H1 (cell line): ENCODE data around the gene CARM1. TPM values are rescaled to one million over a fixed set of nuclear protein-coding genes. Genes with fewer than 3 reads are reported as not detected.

ENCODE experiments used
- CTCF ChIA-PET: fragments of 300-600 bp; sonication (Branson Sonifier 250); formaldehyde crosslinking; loops from one replicate; lab custom pipeline; 2021; ENCODE audit not compliant: partially characterized antibody; lab: Charles Lee
- POLR2A ChIA-PET: fragments of 300-600 bp; sonication (Branson Sonifier 250); formaldehyde crosslinking; loops from one replicate; lab custom pipeline; 2021; ENCODE audit warnings: inconsistent platforms; ENCODE audit not compliant: partially characterized antibody; lab: Charles Lee
- DNase-seq, 2 experiments: peaks; one replicate each; pipeline versions ENCODE4 v3.0.0 to v3.0.0-alpha.2; 2010 to 2022; ENCODE audit warnings: low spot score in 2 of 2, low read depth in 1 of 2, mixed read lengths in 1 of 2
- FAIRE-seq: peaks from 2 replicates; lab custom pipeline; 2011; peaks lifted over from hg19 to GRCh38; lab: Jason Lieb, UNC
- H2AFZ ChIP-seq: 2 replicates; pipeline ENCODE4 v1.8.1; 2012; ENCODE audit warnings: low read length, inconsistent platforms
- H2AK5ac ChIP-seq: 2 replicates; pipeline ENCODE4 v1.6.1; 2013; ENCODE audit warnings: low read depth, low read length
- H2BK120ac ChIP-seq: replicated peaks from 2 replicates; pipeline ENCODE3; 2013; ENCODE audit warnings: low read depth, low read length, inconsistent platforms
- H2BK12ac ChIP-seq: 2 replicates; pipeline ENCODE4 v1.6.1; 2013; ENCODE audit warnings: low read depth, low read length
- H2BK15ac ChIP-seq: 2 replicates; pipeline ENCODE4 v1.6.1; 2013; ENCODE audit warnings: low read length
- H2BK20ac ChIP-seq: 2 replicates; pipeline ENCODE4 v1.6.1; 2013; ENCODE audit warnings: low read length
- H2BK5ac ChIP-seq: 2 replicates; pipeline ENCODE4 v1.6.1; 2013; ENCODE audit warnings: low read depth, low read length
- H3K14ac ChIP-seq: 2 replicates; pipeline ENCODE4 v1.6.1; 2013; ENCODE audit warnings: inconsistent platforms; ENCODE audit not compliant: insufficient read length
- H3K18ac ChIP-seq: 2 replicates; pipeline ENCODE4 v1.6.1; 2013; ENCODE audit warnings: low read length; ENCODE audit errors: extremely low read depth
- H3K23ac ChIP-seq: 2 replicates; pipeline ENCODE4 v1.6.1; 2013; ENCODE audit warnings: inconsistent platforms; ENCODE audit not compliant: insufficient read length
- H3K23me2 ChIP-seq: 2 replicates; pipeline ENCODE4 v1.6.1; 2013; ENCODE audit warnings: low read depth, low read length
- H3K27ac ChIP-seq: 2 replicates; pipeline ENCODE4 v1.6.1; 2011; ENCODE audit warnings: low read depth, low read length, inconsistent platforms
- H3K27me3 ChIP-seq, 4 experiments: replicated peaks in 1 of 4; 1 replicate in 1 of 4; 2 replicates in 3 of 4; pipeline versions ENCODE4 v1.6.1 to v1.8.1; 2011 to 2013; ENCODE audit warnings: low read length in 3 of 4, mild to moderate bottlenecking in 3 of 4, inconsistent platforms in 2 of 4, mixed read lengths in 2 of 4, moderate library complexity in 1 of 4; ENCODE audit not compliant: control insufficient read depth in 3 of 4, insufficient read depth in 3 of 4; ENCODE audit errors: extremely low read depth in 1 of 4
- H3K36me3 ChIP-seq, 4 experiments: 2 replicates each; pipeline versions ENCODE4 v1.6.1 to v1.8.1; 2011 to 2013; ENCODE audit warnings: mild to moderate bottlenecking in 4 of 4, low read length in 3 of 4, moderate library complexity in 2 of 4, control low read depth in 1 of 4, inconsistent platforms in 1 of 4; ENCODE audit not compliant: insufficient read depth in 4 of 4, control insufficient read depth in 2 of 4
- H3K4ac ChIP-seq: replicated peaks from 2 replicates; pipeline ENCODE3; 2013; ENCODE audit warnings: low read length, low read depth, mixed read lengths, inconsistent platforms; ENCODE audit not compliant: insufficient read length
- H3K4me1 ChIP-seq, 4 experiments: replicated peaks in 1 of 4; 1 replicate in 1 of 4; 2 replicates in 3 of 4; pipeline versions ENCODE4 v1.6.1 to v1.8.1; 2011 to 2013; ENCODE audit warnings: low read length in 3 of 4, inconsistent platforms in 2 of 4, mixed read lengths in 1 of 4; ENCODE audit not compliant: insufficient read depth in 4 of 4, control insufficient read depth in 3 of 4
- H3K4me2 ChIP-seq, 2 experiments: 2 replicates each; pipeline versions ENCODE4 v1.6.1 to v1.8.1; 2011 to 2013; ENCODE audit warnings: low read depth in 2 of 2, low read length in 2 of 2, control low read depth in 1 of 2, inconsistent platforms in 1 of 2, mild to moderate bottlenecking in 1 of 2; ENCODE audit not compliant: insufficient read depth in 1 of 2
- H3K4me3 ChIP-seq, 4 experiments: fragments of 200-600, 300-600 bp in 1 of 4; sonication (generic), shearing (Covaris generic), sonication (Bioruptor Twin) in 1 of 4; 2 replicates each; pipeline versions ENCODE4 v1.5.1 to v1.8.1; 2011 to 2016; ENCODE audit warnings: low read length in 4 of 4, low read depth in 3 of 4, control low read depth in 2 of 4, inconsistent platforms in 2 of 4, mild to moderate bottlenecking in 2 of 4, mixed read lengths in 1 of 4, moderate library complexity in 1 of 4; ENCODE audit not compliant: insufficient read depth in 2 of 4; ENCODE audit errors: extremely low read depth in 1 of 4
- H3K56ac ChIP-seq: replicated peaks from 2 replicates; pipeline ENCODE3; 2013; ENCODE audit warnings: low read depth, mild to moderate bottlenecking, mixed read lengths, low read length, inconsistent platforms; ENCODE audit not compliant: insufficient read length
- H3K79me1 ChIP-seq: 2 replicates; pipeline ENCODE4 v1.6.1; 2013; ENCODE audit warnings: low read depth, low read length, control low read depth
- H3K79me2 ChIP-seq, 2 experiments: 2 replicates each; pipeline versions ENCODE4 v1.6.1 to v1.8.1; 2012 to 2013; ENCODE audit warnings: low read length in 2 of 2, mild to moderate bottlenecking in 2 of 2, inconsistent platforms in 1 of 2; ENCODE audit not compliant: insufficient read depth in 2 of 2, control insufficient read depth in 1 of 2
- H3K9ac ChIP-seq, 4 experiments: replicated peaks in 1 of 4; 1 replicate in 1 of 4; 2 replicates in 3 of 4; pipeline versions ENCODE4 v1.6.1 to v1.8.1; 2011 to 2013; ENCODE audit warnings: low read depth in 3 of 4, low read length in 3 of 4, control low read depth in 2 of 4, mild to moderate bottlenecking in 2 of 4, moderate library complexity in 2 of 4, inconsistent platforms in 1 of 4; ENCODE audit errors: extremely low read depth in 1 of 4
- H3K9me3 ChIP-seq, 2 experiments: 2 replicates each; pipeline versions ENCODE4 v1.6.1 to v1.8.1; 2012 to 2013; ENCODE audit warnings: mild to moderate bottlenecking in 2 of 2, moderate library complexity in 2 of 2, control low read depth in 1 of 2, inconsistent platforms in 1 of 2, low read depth in 1 of 2, low read length in 1 of 2, mixed read lengths in 1 of 2; ENCODE audit not compliant: insufficient read depth in 2 of 2
- H4K20me1 ChIP-seq, 2 experiments: replicated peaks in 1 of 2; 2 replicates each; pipeline versions ENCODE3 to v1.8.1; 2011 to 2013; ENCODE audit warnings: inconsistent platforms in 2 of 2, low read length in 2 of 2, mild to moderate bottlenecking in 1 of 2; ENCODE audit not compliant: insufficient read depth in 2 of 2, control insufficient read depth in 1 of 2
- H4K5ac ChIP-seq: 2 replicates; pipeline ENCODE4 v1.6.1; 2013; ENCODE audit warnings: low read length, low read depth, mixed read lengths, inconsistent platforms; ENCODE audit not compliant: insufficient read length
- H4K8ac ChIP-seq: 2 replicates; pipeline ENCODE4 v1.8.0; 2013; ENCODE audit warnings: mild to moderate bottlenecking, moderate library complexity, low read length, inconsistent platforms; ENCODE audit not compliant: insufficient read depth; ENCODE audit errors: extremely low read depth
- H4K91ac ChIP-seq: replicated peaks from 2 replicates; pipeline ENCODE3; 2013; ENCODE audit warnings: low read length, mixed read lengths, inconsistent platforms; ENCODE audit not compliant: insufficient read length
- ASH2L ChIP-seq: fragments of 200-600, 300-600 bp; sonication (generic); IDR thresholded peaks from one replicate; pipeline ENCODE4 v1.7.1; 2017; ENCODE audit warnings: low read length
- ATF3 ChIP-seq: IDR thresholded peaks from 2 replicates; pipeline ENCODE4 v1.6.1; 2011; ENCODE audit warnings: low read depth, mild to moderate bottlenecking, low read length; ENCODE audit not compliant: insufficient read depth
- BACH1 ChIP-seq: IDR thresholded peaks from 2 replicates; pipeline ENCODE4 v1.6.1; 2012; ENCODE audit warnings: low read length, improper control_type of control experiment
- BCL11A ChIP-seq, 2 experiments: IDR thresholded peaks; one replicate each; pipeline ENCODE4 v1.6.1; 2011; ENCODE audit warnings: low read depth in 2 of 2, low read length in 2 of 2, mild to moderate bottlenecking in 2 of 2
- CHD1 ChIP-seq: IDR thresholded peaks from 2 replicates; pipeline ENCODE4 v1.6.1; 2012; ENCODE audit warnings: low read depth, low read length, improper control_type of control experiment
- CHD2 ChIP-seq: IDR thresholded peaks from 2 replicates; pipeline ENCODE4 v1.6.1; 2012; ENCODE audit warnings: low read length, improper control_type of control experiment
- CREB1 ChIP-seq: IDR thresholded peaks from 2 replicates; pipeline ENCODE4 v1.6.1; 2012; ENCODE audit warnings: inconsistent platforms
- GABPA ChIP-seq: IDR thresholded peaks from 2 replicates; pipeline ENCODE4 v1.6.1; 2011; ENCODE audit warnings: mild to moderate bottlenecking, low read length, moderate library complexity, borderline replicate concordance; ENCODE audit not compliant: insufficient read depth
- GTF2F1 ChIP-seq: IDR thresholded peaks from 2 replicates; pipeline ENCODE4 v1.6.1; 2012; ENCODE audit warnings: low read depth, low read length, improper control_type of control experiment, borderline replicate concordance
- JUND ChIP-seq: IDR thresholded peaks from 2 replicates; pipeline ENCODE4 v1.6.1; 2011; ENCODE audit warnings: mild to moderate bottlenecking, improper control_type of control experiment, low read length
- KDM1A ChIP-seq: fragments of 200-600, 300-600 bp; sonication (generic); IDR thresholded peaks from 2 replicates; pipeline ENCODE4 v1.7.1; 2016; ENCODE audit warnings: mild to moderate bottlenecking, low read length, borderline replicate concordance
- NRF1 ChIP-seq: IDR thresholded peaks from 2 replicates; pipeline ENCODE4 v1.6.1; 2011; ENCODE audit warnings: mild to moderate bottlenecking, low read depth, low read length, improper control_type of control experiment
- POU5F1 ChIP-seq: IDR thresholded peaks from 2 replicates; pipeline ENCODE4 v1.6.1; 2011; ENCODE audit warnings: low read depth, mild to moderate bottlenecking, low read length, moderate library complexity
- SP2 ChIP-seq: IDR thresholded peaks from 2 replicates; pipeline ENCODE4 v1.6.1; 2012; ENCODE audit warnings: mild to moderate bottlenecking, low read length, inconsistent platforms
- ZNF274 ChIP-seq: IDR thresholded peaks from 2 replicates; pipeline ENCODE4 v1.7.0; 2012; ENCODE audit warnings: low read length, borderline replicate concordance; ENCODE audit errors: extremely low read depth
- WGBS, 2 experiments: shearing (Covaris generic) in 1 of 2; methylation state at CpG; one replicate each; pipeline versions ENCODE4 v1.1.6 to v1.1.7; 2013 to 2015; ENCODE audit warnings: low lambda C conversion rate in 2 of 2, mixed read lengths in 2 of 2, inconsistent platforms in 1 of 2, low coverage in 1 of 2, missing lambda C conversion rate in 1 of 2; ENCODE audit not compliant: insufficient replicate concordance in 2 of 2, insufficient coverage in 1 of 2, insufficient read length in 1 of 2; ENCODE audit errors: extremely low coverage in 1 of 2, missing lambda C conversion rate in 1 of 2; 5-methylcytosine and 5-hydroxymethylcytosine counted together
- polyA plus RNA-seq, 7 experiments: library from polyadenylated mRNA; depleted of rRNA in 3 of 7; stranded (reverse) in 5 of 7; unstranded in 2 of 7; fragments of >200 nt in 5 of 7; fragments of 200-250 nt in 2 of 7; gene quantifications; 1 replicate in 5 of 7; 2 replicates in 1 of 7; 4 replicates in 1 of 7; pipeline versions ENCODE4 v1.2.1 to v1.2.3, GENCODE V29; 2011 to 2013; ENCODE audit warnings: missing spikeins in 2 of 7, mixed read lengths in 2 of 7
- total RNA-seq: library from RNA; stranded (reverse); fragmentation: NEBNext Ultra II Directional; extraction: Animal tissue kit (Norgen Biotek cat#: 25700); gene quantifications from 2 replicates; pipeline ENCODE4 v1.2.1, GENCODE V29; 2021

Gene CARM1
- total and polyA plus RNA-seq, 2 of the 8 experiments (the other 6 are each of a cell fraction or from before 2014, with no cell fraction given) = 134 to 164 TPM

GRCh38 chr19:10907925-10908324 lies 36.6 kb downstream of the CARM1 start:
- Histone ChIP-seq H2BK120ac (no peak overlapping the region), H3K4me3 (no peak overlapping the region), H3K27ac (no peak overlapping the region), H4K20me1 (peaks cover 4 to 15% of the 10 kb centered on the region in 2 experiments), H2BK5ac (no peak overlapping the region), H3K14ac (no peak overlapping the region), H3K79me2 (peaks cover 0 to 14% of the 10 kb centered on the region in 2 experiments; a peak in 2 of 4 replicates), H3K79me1 (peaks cover 11% of the 10 kb centered on the region), H4K8ac (no peak overlapping the region), H2BK12ac (no peak overlapping the region), H3K23me2 (no peaks in the 10 kb centered on the region), H2AK5ac (no peak overlapping the region), H4K5ac (no peak overlapping the region), H3K18ac (no peak overlapping the region), H3K9me3 (no peaks in the 10 kb centered on the region), H3K4me2 (no peak overlapping the region), H2BK20ac (no peak overlapping the region), H3K4ac (no peak overlapping the region), H3K4me1 (no peaks in the 10 kb centered on the region), H3K23ac (no peak overlapping the region), H3K27me3 (no peaks in the 10 kb centered on the region), H4K91ac (no peak overlapping the region), H3K56ac (no peak overlapping the region), H3K36me3 (peaks cover 16 to 32% (median 25%) of the 10 kb centered on the region in 4 experiments), H3K9ac (no peak overlapping the region; a peak in 1 of 7 replicates), H2BK15ac (no peak overlapping the region), H2AFZ (no peak overlapping the region)
- FAIRE-seq (no peak), DNase-seq (no peak)
- ChIA-PET POLR2A (no interaction called here), CTCF (interaction anchor here (0.6 to 1.7 kb wide), 3 partner anchors 11 to 434 kb away, joined by 3 to 5 read pairs (median 3); no protein-coding TSS in a partner anchor)
- 93% methylated on average over 14 of the region's 14 CpGs; no CpG with 5 or more reads in 1 of the 2 experiments for WGBS, 2 experiments
- no peak for TF ChIP-seq ZNF274
- no peak for TF ChIP-seq POU5F1
- no peak for TF ChIP-seq CHD2
- TF ChIP-seq ATF3 = no peak
- TF ChIP-seq GTF2F1 = no peak
- TF ChIP-seq JUND = no peak
- no peak for TF ChIP-seq NRF1
- TF ChIP-seq GABPA = no peak
- no peak for TF ChIP-seq BACH1
- no peak for TF ChIP-seq ASH2L
- no peak for TF ChIP-seq CREB1
- TF ChIP-seq KDM1A = no peak
- no peak for TF ChIP-seq SP2
- no peak for TF ChIP-seq CHD1
- TF ChIP-seq BCL11A (IDR thresholded peaks at IDR 0.05; ENCODE audit: low read depth in 2 of 2, low read length in 2 of 2) = no peak
